ENCODE data around the gene PALM.
"Not testable (repeated sequence)": the region's sequence is repeated elsewhere in the genome, so short reads cannot be mapped to it uniquely, and the experiment has no call there.

PALM gene

GRCh38 chr19:709196-709964 lies 645 bp downstream of the PALM start:
- DNase-seq: no peak

- no peak for DNase-seq
Observed at GRCh38 chr19:709965-710571, 1.3 kb downstream of the PALM start.

- DNase-seq: no peak
Observed at GRCh38 chr19:710767-711166, 2.0 kb downstream of the PALM start.

GRCh38 chr19:711254-711653 lies 2.5 kb downstream of the PALM start:
- no peak for DNase-seq

GRCh38 chr19:715347-715746 lies 6.6 kb downstream of the PALM start:
- no peak for DNase-seq

- no peak for DNase-seq
Observed at GRCh38 chr19:718251-718951, 9.7 kb downstream of the PALM start.

- no peak for DNase-seq
Observed at GRCh38 chr19:718991-719512, 10.3 kb downstream of the PALM start.

- DNase-seq: no peak
Observed at GRCh38 chr19:719636-720344, 11.1 kb downstream of the PALM start.

GRCh38 chr19:720345-721160 lies 11.8 kb downstream of the PALM start:
- no peak for DNase-seq

- DNase-seq: no peak
Observed at GRCh38 chr19:722553-723101, 13.9 kb downstream of the PALM start.

GRCh38 chr19:723247-723646 lies 14.5 kb downstream of the PALM start:
- DNase-seq: no peak

- DNase-seq: no peak
Observed at GRCh38 chr19:723714-724113, 15.0 kb downstream of the PALM start.

GRCh38 chr19:725461-726089 lies 16.8 kb downstream of the PALM start:
- DNase-seq: no peak

GRCh38 chr19:726993-727956 lies 18.5 kb downstream of the PALM start:
- no peak for DNase-seq

- DNase-seq: no peak
Observed at GRCh38 chr19:728011-728410, 19.3 kb downstream of the PALM start.

- not testable (repeated sequence) for DNase-seq
Observed at GRCh38 chr19:729564-729963, 20.8 kb downstream of the PALM start.

- DNase-seq: no peak
Observed at GRCh38 chr19:729965-730668, 21.4 kb downstream of the PALM start.

GRCh38 chr19:731000-731399 lies 22.3 kb downstream of the PALM start:
- no peak for DNase-seq

Measured in NCI-H510A treated with DMSO at 0.1 percent for 48 hours (cell line).